Cardiac septum (tissue), 1 donor: Measurements from ENCODE around the gene MARCHF2. TPM values are rescaled to one million over a fixed set of nuclear protein-coding genes. Genes with fewer than 3 reads are reported as not detected.

Experiments used
- DNase-seq: peaks from one replicate; pipeline ENCODE4 v3.0.0-alpha.2; 2020; ENCODE audit warnings: low spot score
- intact Hi-C: fragments of 100-400 bp; cut with DNase I; formaldehyde crosslinking; loops from one replicate; pipeline ENCODE4 v1.14.0; 2022
- microRNA-seq: library from miRNA; unstranded; fragments of <30 nt; microRNA quantifications from one replicate; pipeline ENCODE4 v1.2.0, GENCODE V29; 2020
- total RNA-seq: library from RNA; stranded (reverse); fragmentation: NEBNext Ultra II Directional; extraction: Animal tissue kit (Norgen Biotek cat#: 25700); gene quantifications from one replicate; pipeline ENCODE4 v1.2.1, GENCODE V29; 2021
- donor health status: DM: no; HTN: no; CAD: no.

The MARCHF2 gene
- total RNA-seq, 1 donor from 2014 or later = 84.3 TPM

GRCh38 chr19:8488365-8488764, 75.3 kb downstream of the MARCHF2 start:
- intact Hi-C loops = no loop called here
- no peak for DNase-seq

Small RNAs within 50 kb of the gene (microRNA-seq; reads per million reads assigned to microRNA genes)
- 6.2 reads per million, percentile 13 among the genes with 10 or more reads in this experiment for gene MIR4999

Other genes starting within 250 kb of the MARCHF2 start
- 24.1 TPM for gene CERS4, start 203.9 kb upstream of the MARCHF2 start, total RNA-seq
- gene CD320, start 104.9 kb upstream of the MARCHF2 start, total RNA-seq = 15.8 TPM
- gene NDUFA7, start 91.9 kb upstream of the MARCHF2 start, total RNA-seq = 94.0 TPM
- 669 TPM for gene RPS28, start 91.8 kb upstream of the MARCHF2 start, total RNA-seq
- gene KANK3, start 70.0 kb upstream of the MARCHF2 start, total RNA-seq = 13.1 TPM
- gene ANGPTL4, start 49.1 kb upstream of the MARCHF2 start, total RNA-seq = 4.1 TPM
- gene RAB11B, start 22.9 kb upstream of the MARCHF2 start, total RNA-seq = 132 TPM
- gene HNRNPM, start 31.7 kb downstream of the MARCHF2 start, total RNA-seq = 102 TPM
- gene PRAM1, start 89.3 kb downstream of the MARCHF2 start, total RNA-seq = 0.62 TPM
- 20.2 TPM for gene ZNF414, start 100.9 kb downstream of the MARCHF2 start, total RNA-seq
- gene MYO1F, start 164.1 kb downstream of the MARCHF2 start, total RNA-seq = 9.0 TPM
- 15.0 TPM for gene ADAMTS10, start 197.4 kb downstream of the MARCHF2 start, total RNA-seq
- not detected for gene NFILZ, start 217.3 kb downstream of the MARCHF2 start, total RNA-seq